Neutrophil (primary cell): ENCODE data around the gene PDZRN4.

ENCODE experiments used
- H3K27ac ChIP-seq: fragments of 200-600 bp; sonication (generic); 2 replicates; pipeline ENCODE4 v1.5.1; 2016; ENCODE audit warnings: mild to moderate bottlenecking, moderate library complexity
- H3K27me3 ChIP-seq: fragments of 200-600 bp; sonication (generic); 2 replicates; pipeline ENCODE4 v1.6.0; 2016; ENCODE audit warnings: mild to moderate bottlenecking
- H3K36me3 ChIP-seq: fragments of 200-600 bp; sonication (generic); 2 replicates; pipeline ENCODE4 v1.5.1; 2017
- H3K4me1 ChIP-seq, 2 experiments: fragments of 200-600 bp in 1 of 2; sonication (generic) in 1 of 2; 1 replicate in 1 of 2; 2 replicates in 1 of 2; pipeline versions ENCODE4 v1.5.1 to v1.6.1; 2013 to 2016; ENCODE audit warnings: low read depth in 1 of 2, low read length in 1 of 2, mild to moderate bottlenecking in 1 of 2, moderate library complexity in 1 of 2; ENCODE audit not compliant: control insufficient read depth in 1 of 2, insufficient read depth in 1 of 2
- H3K4me3 ChIP-seq, 2 experiments: fragments of 200-600 bp in 1 of 2; sonication (generic) in 1 of 2; 1 replicate in 1 of 2; 2 replicates in 1 of 2; pipeline ENCODE4 v1.5.1; 2013 to 2016; ENCODE audit warnings: low read depth in 1 of 2, low read length in 1 of 2, mild to moderate bottlenecking in 1 of 2, moderate library complexity in 1 of 2
- H3K9me3 ChIP-seq: fragments of 200-600 bp; sonication (generic); 2 replicates; pipeline ENCODE4 v1.5.1; 2016
- CTCF ChIP-seq: fragments of 200-600 bp; sonication (generic); IDR thresholded peaks from 2 replicates; pipeline ENCODE4 v1.5.1; 2016; ENCODE audit warnings: antibody characterized with exemption

Gene PDZRN4

GRCh38 chr12:41459111-41459905 lies 271.2 kb downstream of the PDZRN4 start:
- H3K4me1 ChIP-seq = no peaks in the 10 kb centered on the region
- TF ChIP-seq CTCF = no peak
- no peaks in the 10 kb centered on the region for H3K9me3 ChIP-seq
- H3K36me3 ChIP-seq = no peaks in the 10 kb centered on the region
- no peak overlapping the region for H3K27ac ChIP-seq
- H3K27me3 ChIP-seq = no peaks in the 10 kb centered on the region
- H3K4me3 ChIP-seq = no peak overlapping the region

GRCh38 chr12:41459906-41460214 lies 271.7 kb downstream of the PDZRN4 start:
- Histone ChIP-seq H3K27me3 (no peaks in the 10 kb centered on the region), H3K4me1 (no peaks in the 10 kb centered on the region), H3K27ac (no peak overlapping the region), H3K9me3 (no peaks in the 10 kb centered on the region), H3K36me3 (no peaks in the 10 kb centered on the region), H3K4me3 (no peak overlapping the region)
- TF ChIP-seq CTCF = no peak

GRCh38 chr12:41460906-41461305 lies 272.8 kb downstream of the PDZRN4 start:
- Histone ChIP-seq H3K36me3 (no peaks in the 10 kb centered on the region), H3K4me3 (no peak overlapping the region), H3K27me3 (no peaks in the 10 kb centered on the region), H3K4me1 (no peaks in the 10 kb centered on the region), H3K9me3 (no peaks in the 10 kb centered on the region), H3K27ac (no peak overlapping the region)
- no peak for TF ChIP-seq CTCF

- H3K27ac ChIP-seq = no peak overlapping the region
- no peak for TF ChIP-seq CTCF
- no peaks in the 10 kb centered on the region for H3K36me3 ChIP-seq
- H3K27me3 ChIP-seq = no peaks in the 10 kb centered on the region
- H3K9me3 ChIP-seq = no peaks in the 10 kb centered on the region
- H3K4me3 ChIP-seq = no peak overlapping the region
- H3K4me1 ChIP-seq = no peaks in the 10 kb centered on the region
Measured at GRCh38 chr12:41462312-41462711, 274.2 kb downstream of the PDZRN4 start.

- Histone ChIP-seq H3K36me3 (no peaks in the 10 kb centered on the region), H3K27ac (no peak overlapping the region)
- TF ChIP-seq CTCF = no peak
Measured at GRCh38 chr12:41465526-41465925, 277.4 kb downstream of the PDZRN4 start.

More at GRCh38 chr12:41465526-41465925, 277.4 kb downstream of the PDZRN4 start:
- no peaks in the 10 kb centered on the region for H3K4me1 ChIP-seq
- H3K27me3 ChIP-seq = no peaks in the 10 kb centered on the region
- no peak overlapping the region for H3K4me3 ChIP-seq
- no peaks in the 10 kb centered on the region for H3K9me3 ChIP-seq
